HS-5 (cell line): Measurements from ENCODE around the gene EFNB1.

ENCODE experiments used
- DNase-seq: peaks from one replicate; pipeline ENCODE4 v3.0.0-alpha.2; 2012; ENCODE audit warnings: low read depth

Gene EFNB1

GRCh38 chrX:68843992-68844391 is 15.2 kb downstream of the EFNB1 start:
- DNase-seq = no peak

GRCh38 chrX:68844581-68844980 is 15.8 kb downstream of the EFNB1 start:
- no peak for DNase-seq

GRCh38 chrX:68846536-68846935 is 17.7 kb downstream of the EFNB1 start:
- DNase-seq = no peak

DNA sequence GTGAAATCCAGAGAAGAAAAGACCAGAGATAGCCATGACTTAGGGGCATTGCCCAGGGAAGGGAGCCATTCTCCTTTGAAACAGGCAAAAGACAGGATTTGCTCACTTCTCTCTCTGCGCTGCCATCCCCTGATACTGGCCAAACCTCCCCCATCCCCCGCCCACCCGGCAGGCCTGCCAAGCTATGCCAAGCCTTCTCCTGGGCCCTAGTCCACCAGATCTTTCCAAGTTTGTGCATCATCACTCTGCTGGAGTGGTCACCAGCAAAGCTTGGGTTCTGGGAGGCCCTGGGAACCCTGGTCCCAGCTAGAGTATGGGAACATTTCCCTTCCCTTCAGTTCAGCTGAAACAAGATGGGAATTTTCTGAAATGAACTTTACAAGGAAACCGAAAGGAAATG is 18.4 kb downstream of the EFNB1 start:
- no peak for DNase-seq

DNA sequence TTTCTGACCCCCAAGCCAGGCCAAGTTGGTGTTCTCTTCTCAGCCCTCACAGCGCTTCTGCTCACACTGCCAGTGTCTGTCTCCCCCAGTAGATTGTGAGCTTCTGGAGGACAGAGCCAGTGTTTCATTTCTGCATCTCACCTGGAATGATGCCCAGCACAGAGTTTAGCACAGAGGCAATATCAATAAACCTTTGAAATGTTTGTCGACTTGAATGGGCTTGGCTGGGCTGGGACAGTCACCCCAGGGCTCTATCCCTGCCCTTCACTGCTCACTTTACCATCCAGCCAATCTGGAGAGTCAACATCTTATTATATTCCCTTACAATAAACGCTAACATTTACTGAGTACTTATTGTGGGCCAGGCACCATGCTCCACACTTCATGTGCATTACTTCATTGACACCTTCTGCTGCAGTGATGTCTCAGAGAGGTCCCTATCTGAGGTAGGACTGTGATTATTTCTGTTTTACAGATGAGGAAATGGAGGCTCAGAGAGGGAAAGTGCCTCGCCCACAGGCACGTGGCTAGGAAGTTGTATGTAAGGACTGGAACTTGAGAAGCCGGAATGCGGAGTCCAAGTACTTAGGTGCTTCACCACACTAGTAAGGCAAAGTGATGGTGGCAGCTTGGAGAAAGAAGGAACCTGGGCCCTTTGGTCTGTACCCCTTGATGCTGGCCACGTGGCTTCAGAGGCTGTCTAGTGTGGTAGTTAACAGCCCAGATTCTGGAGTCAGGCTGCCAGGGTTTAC is 19.5 kb downstream of the EFNB1 start:
- DNase-seq = no peak

DNA sequence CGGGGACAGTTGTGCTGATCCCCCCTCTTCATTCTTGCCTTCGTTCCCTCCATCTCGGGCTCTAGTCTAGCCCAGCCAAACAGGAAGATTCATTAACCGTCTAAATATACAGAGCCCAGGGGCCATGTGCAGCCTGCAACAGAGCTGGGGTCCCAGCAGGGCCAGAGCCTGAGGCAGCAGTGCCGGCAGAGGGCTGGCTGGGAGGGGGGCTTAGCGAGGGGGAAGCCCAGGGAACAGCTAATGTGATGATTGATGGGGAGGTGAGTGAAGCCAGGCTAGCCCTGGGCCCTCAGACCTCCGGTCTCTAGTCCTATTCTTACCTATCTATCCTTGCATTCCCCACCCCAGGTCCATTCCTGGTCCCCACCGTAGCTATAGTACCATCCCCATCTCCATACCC is 22.3 kb downstream of the EFNB1 start:
- no peak for DNase-seq

GRCh38 chrX:68852046-68852445 is 23.2 kb downstream of the EFNB1 start:
- no peak for DNase-seq

- no peak for DNase-seq
These were observed 24.9 kb downstream of the EFNB1 start for GRCh38 chrX:68853665-68854251.

DNA sequence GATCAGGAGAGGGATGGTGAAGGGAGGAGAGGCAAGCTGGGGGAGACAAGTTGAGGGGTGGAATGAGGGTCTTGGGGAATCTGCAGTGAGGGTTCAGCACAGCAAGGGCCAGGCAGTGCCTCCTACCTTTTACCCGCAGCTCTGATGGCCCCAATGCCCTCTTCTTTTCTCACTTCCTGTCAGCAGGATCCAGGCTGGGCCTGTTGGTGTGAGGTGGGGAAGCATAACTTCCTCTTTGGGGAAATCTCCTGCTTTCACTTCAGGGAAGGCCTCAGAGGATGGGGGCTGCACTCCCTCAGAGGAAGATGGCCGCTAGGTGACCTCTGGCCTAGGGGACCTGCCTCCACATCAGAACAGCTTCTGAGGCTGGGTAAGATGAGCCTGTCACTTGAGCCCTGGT is 36.5 kb downstream of the EFNB1 start:
- no peak for DNase-seq

DNA sequence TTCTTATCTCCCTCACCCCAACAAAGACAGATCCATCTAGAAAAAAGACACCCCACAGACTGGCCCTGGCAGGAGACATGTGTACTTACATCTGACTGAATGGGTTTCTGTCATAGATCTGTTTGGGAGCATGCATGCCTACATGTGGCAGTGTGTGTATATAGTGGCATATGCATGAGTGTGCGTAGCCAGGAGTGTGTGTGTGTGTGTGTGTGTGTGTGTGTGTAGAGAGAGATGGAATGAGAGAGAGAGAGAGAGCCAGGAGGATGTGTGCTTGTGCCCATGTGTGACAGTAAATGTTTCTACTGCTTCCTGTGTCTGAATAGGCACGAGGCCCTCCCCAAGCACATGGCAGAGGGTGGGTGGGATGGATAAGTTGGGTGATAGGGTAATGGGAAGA is 37.1 kb downstream of the EFNB1 start:
- DNase-seq = no peak

GRCh38 chrX:68867458-68868112 is 38.8 kb downstream of the EFNB1 start:
- DNase-seq = no peak

GRCh38 chrX:68868316-68868715 is 39.5 kb downstream of the EFNB1 start:
- no peak for DNase-seq

GRCh38 chrX:68868902-68869800 is 40.3 kb downstream of the EFNB1 start:
- no peak for DNase-seq

GRCh38 chrX:68870357-68870756 is 41.5 kb downstream of the EFNB1 start:
- DNase-seq = no peak

- DNase-seq = no peak
These were observed 43.4 kb downstream of the EFNB1 start for GRCh38 chrX:68872171-68872570.

DNA sequence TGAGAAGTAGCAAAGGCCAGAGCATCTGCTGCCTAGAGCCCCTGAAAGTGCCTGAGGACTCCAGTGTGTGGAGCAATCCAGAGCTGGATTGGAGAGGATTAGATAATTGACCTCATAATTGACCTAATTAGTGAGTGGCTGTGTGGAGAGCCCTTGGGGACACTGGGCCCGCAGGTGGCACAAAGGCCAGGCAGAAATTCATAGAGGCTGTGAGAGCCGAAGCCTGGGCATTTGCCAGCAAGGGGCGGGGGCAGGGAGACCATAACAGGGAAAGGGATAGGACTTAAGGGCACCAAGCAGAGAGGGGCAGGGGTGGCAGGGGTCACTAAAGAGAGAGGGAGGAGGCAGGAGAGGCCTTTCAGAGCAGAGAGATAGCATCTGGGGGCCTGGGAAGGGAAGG is 45.3 kb downstream of the EFNB1 start:
- DNase-seq = no peak

- DNase-seq = no peak
These were observed 47.9 kb downstream of the EFNB1 start for GRCh38 chrX:68876731-68877130.

DNA sequence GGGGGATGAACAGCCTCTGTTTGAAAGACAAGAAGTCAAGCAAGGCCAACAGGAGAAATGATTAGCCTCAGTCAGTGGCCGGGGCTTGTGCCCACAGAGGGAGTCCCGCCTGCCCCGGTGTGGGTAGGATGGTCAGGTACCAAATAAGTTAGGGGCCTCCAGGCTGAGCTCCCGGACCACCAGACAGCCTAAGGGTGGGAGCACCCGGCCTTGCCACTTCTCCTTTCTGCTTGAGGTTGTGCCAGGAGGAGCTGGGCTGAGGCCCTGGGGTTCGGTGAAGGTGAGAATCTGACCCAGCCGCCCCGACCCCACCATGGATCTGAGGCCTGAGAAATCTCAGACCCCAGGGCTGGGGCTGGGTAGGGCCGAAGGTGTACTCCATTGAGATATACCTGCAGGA is 48.8 kb downstream of the EFNB1 start:
- DNase-seq = no peak

DNA sequence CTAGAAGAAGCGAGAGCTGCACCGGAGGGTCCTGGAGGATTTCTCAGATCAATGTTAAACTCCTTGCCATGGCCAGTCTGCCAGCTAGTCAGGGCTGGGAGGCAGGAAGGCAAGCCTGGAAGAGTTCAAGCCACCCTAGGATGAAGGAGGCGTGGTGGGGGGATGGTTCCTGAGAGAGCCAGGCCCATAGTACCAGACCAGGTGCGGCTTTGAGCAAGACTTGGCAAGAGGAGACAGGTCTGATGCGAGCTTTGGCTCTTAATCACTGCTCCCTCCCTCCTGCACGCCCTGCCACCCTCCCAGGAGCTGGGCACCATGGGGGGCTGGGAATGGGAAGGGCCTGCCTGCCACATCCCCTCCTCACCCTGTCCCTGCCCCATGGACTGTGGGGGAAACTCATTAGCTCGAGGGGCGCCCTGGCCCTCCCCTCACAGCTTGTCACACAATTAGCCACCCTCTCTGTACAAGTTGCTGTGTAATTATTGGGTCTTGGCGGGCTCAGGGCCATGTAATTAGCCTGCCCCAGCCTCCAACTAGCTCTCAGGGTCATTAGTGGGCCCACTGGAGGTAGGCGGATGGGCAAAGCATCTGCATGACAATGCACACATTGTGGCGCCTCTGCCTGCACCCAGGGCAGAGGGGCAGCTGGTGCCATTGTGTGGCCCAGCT is 50.3 kb downstream of the EFNB1 start:
- DNase-seq = no peak

DNA sequence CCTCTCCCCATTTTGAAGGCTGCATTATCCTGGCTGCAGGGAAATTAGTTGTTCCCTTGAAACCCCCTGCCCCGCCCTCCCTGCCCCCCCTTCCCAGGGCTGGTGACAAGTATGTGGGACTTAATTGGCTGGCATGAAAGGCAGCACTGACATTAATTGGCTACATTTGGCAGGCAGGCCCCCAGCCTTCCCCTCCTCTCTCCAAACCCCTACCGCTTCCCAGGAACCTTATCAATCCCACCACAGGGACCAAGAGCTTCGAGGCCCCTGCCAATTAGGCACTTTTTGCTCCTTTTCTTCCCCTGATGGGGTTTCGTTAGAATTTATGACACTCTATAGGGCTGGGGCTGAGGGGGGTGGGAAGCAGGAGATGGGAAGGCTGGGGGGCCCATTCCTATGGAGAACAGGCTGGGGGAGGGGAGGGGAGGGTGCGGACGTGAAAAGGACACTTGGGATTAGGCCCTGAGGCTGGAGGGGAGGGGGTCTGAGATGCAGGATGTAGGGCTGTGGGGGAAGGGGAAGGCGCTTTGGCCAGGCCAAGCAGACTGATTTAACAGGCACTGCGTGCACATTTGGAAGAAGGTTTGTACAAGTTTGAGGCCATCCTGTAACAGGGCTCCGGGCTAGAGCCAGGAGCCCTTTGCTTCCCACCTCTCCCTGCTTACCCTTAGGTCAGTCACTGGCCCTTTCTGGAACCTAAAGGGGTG is 52.2 kb downstream of the EFNB1 start:
- no peak for DNase-seq

- DNase-seq = no peak
These were observed 53.1 kb downstream of the EFNB1 start for GRCh38 chrX:68881911-68882310.
